Activated CD4-positive, alpha-beta T cell treated with anti-CD3 and anti-CD28 coated beads, Interleukin-2, amount 10 ng/mL, durations not matched to agents 7 days and 5 days (primary cell): Measurements from ENCODE around the gene RFX1. TPM values are rescaled to one million over a fixed set of nuclear protein-coding genes. Genes with fewer than 3 reads are reported as not detected.
A peak's percentile ranks its signal among the peaks of the same experiment; 100 is the strongest.
"Not testable (repeated sequence)": the region's sequence is repeated elsewhere in the genome, so short reads cannot be mapped to it uniquely, and the experiment has no call there.

Experiments used
- CTCF ChIA-PET: fragments of 350-600 bp; sonication (Branson Sonifier 250); formaldehyde crosslinking; loops from one replicate; lab custom pipeline; 2021; ENCODE audit warnings: antibody characterized with exemption; lab: Charles Lee
- POLR2A ChIA-PET: fragments of 350-600 bp; sonication (Branson Sonifier 250); formaldehyde crosslinking; loops from one replicate; lab custom pipeline; 2021; ENCODE audit warnings: antibody characterized with exemption; lab: Charles Lee
- DNase-seq: peaks from one replicate; pipeline ENCODE4 v3.0.0-alpha.2; 2020
- H3K27ac Mint-ChIP-seq: one replicate; pipeline ENCODE4 v1.8.0; 2021; ENCODE audit warnings: mild to moderate bottlenecking, moderate library complexity, mixed read lengths
- H3K27me3 Mint-ChIP-seq: one replicate; pipeline ENCODE4 v1.8.0; 2021; ENCODE audit warnings: mixed read lengths
- H3K36me3 Mint-ChIP-seq: one replicate; pipeline ENCODE4 v1.8.0; 2021; ENCODE audit warnings: low read depth, mixed read lengths
- H3K4me1 Mint-ChIP-seq: one replicate; pipeline ENCODE4 v1.8.0; 2021; ENCODE audit warnings: mixed read lengths
- H3K4me3 Mint-ChIP-seq: one replicate; pipeline ENCODE4 v1.8.0; 2021; ENCODE audit warnings: mild to moderate bottlenecking, moderate library complexity, mixed read lengths
- H3K9me3 Mint-ChIP-seq: one replicate; pipeline ENCODE4 v1.8.0; 2021; ENCODE audit warnings: mixed read lengths
- total RNA-seq, 2 experiments: library from RNA; stranded (reverse); gene quantifications; one replicate each; pipeline ENCODE4 v1.2.3, GENCODE V29; 2021

Gene RFX1
- total RNA-seq, 2 experiments from 2014 or later, result 19.1 to 19.9 TPM

- Mint-ChIP-seq H3K4me1 (peaks cover 63% of the 10 kb centered on the region), H3K27me3 (no peaks in the 10 kb centered on the region), H3K27ac (peak overlapping the region; percentile 69), H3K36me3 (peaks cover 10% of the 10 kb centered on the region), H3K4me3 (no peak overlapping the region), H3K9me3 (no peaks in the 10 kb centered on the region)
- CTCF ChIA-PET, result interaction anchor here (0.6 to 1.0 kb wide), 2 partner anchors 17 to 113 kb away, joined by 3 read pairs; no protein-coding TSS in a partner anchor
- no peak for DNase-seq
- POLR2A ChIA-PET, result no interaction called here
Observed at GRCh38 chr19:13981467-13981866, 24.7 kb downstream of the RFX1 start.

GRCh38 chr19:13981021-13981420 lies 25.1 kb downstream of the RFX1 start:
- Mint-ChIP-seq H3K27ac (peak overlapping the region; percentile 69), H3K27me3 (no peaks in the 10 kb centered on the region), H3K4me3 (no peak overlapping the region), H3K4me1 (peaks cover 58% of the 10 kb centered on the region), H3K9me3 (no peaks in the 10 kb centered on the region), H3K36me3 (peaks cover 10% of the 10 kb centered on the region)
- POLR2A ChIA-PET, result no interaction called here
- DNase-seq, result no peak
- CTCF ChIA-PET, result interaction anchor here (1.0 kb wide), 1 partner anchor 17 kb away, joined by 3 read pairs; no protein-coding TSS in a partner anchor

- POLR2A ChIA-PET, result no interaction called here
- no peak for DNase-seq
- Mint-ChIP-seq H3K9me3 (no peaks in the 10 kb centered on the region), H3K36me3 (peaks cover 10% of the 10 kb centered on the region), H3K27me3 (no peaks in the 10 kb centered on the region), H3K4me1 (peaks cover 51% of the 10 kb centered on the region), H3K27ac (no peak overlapping the region), H3K4me3 (no peak overlapping the region)
- CTCF ChIA-PET, result no interaction called here
Observed at GRCh38 chr19:13980340-13980739, 25.8 kb downstream of the RFX1 start.

GRCh38 chr19:13979686-13980085 lies 26.4 kb downstream of the RFX1 start:
- no peak overlapping the region for H3K4me3 Mint-ChIP-seq
- H3K4me1 Mint-ChIP-seq, result peaks cover 45% of the 10 kb centered on the region
- no peaks in the 10 kb centered on the region for H3K9me3 Mint-ChIP-seq
- peak overlapping the region; percentile 75 for H3K27ac Mint-ChIP-seq
- peaks cover 10% of the 10 kb centered on the region for H3K36me3 Mint-ChIP-seq
- ChIA-PET CTCF (interaction anchor here (1.0 kb wide), 1 partner anchor 9 kb away, joined by 5 read pairs; no protein-coding TSS in a partner anchor), POLR2A (interaction anchor here (0.9 kb wide), 1 partner anchor 62 kb away, joined by 8 read pairs; no protein-coding TSS in a partner anchor)
- no peaks in the 10 kb centered on the region for H3K27me3 Mint-ChIP-seq
- no peak for DNase-seq

- peak overlapping the region; percentile 75 for H3K27ac Mint-ChIP-seq
- no peaks in the 10 kb centered on the region for H3K9me3 Mint-ChIP-seq
- peaks cover 14% of the 10 kb centered on the region for H3K36me3 Mint-ChIP-seq
- POLR2A ChIA-PET, result interaction anchor here (0.9 kb wide), 1 partner anchor 62 kb away, joined by 8 read pairs; no protein-coding TSS in a partner anchor
- H3K4me3 Mint-ChIP-seq, result no peak overlapping the region
- DNase-seq, result no peak
- no peaks in the 10 kb centered on the region for H3K27me3 Mint-ChIP-seq
- peaks cover 45% of the 10 kb centered on the region for H3K4me1 Mint-ChIP-seq
- CTCF ChIA-PET, result interaction anchor here (1.0 kb wide), 1 partner anchor 9 kb away, joined by 5 read pairs; no protein-coding TSS in a partner anchor
Observed at GRCh38 chr19:13979244-13979615, 26.9 kb downstream of the RFX1 start.

- CTCF ChIA-PET, result interaction anchor here (0.8 to 1.0 kb wide), 2 partner anchors 8 to 16 kb away, joined by 3 to 5 read pairs; no protein-coding TSS in a partner anchor
- Mint-ChIP-seq H3K4me3 (no peak overlapping the region), H3K4me1 (peaks cover 45% of the 10 kb centered on the region), H3K27ac (no peak overlapping the region), H3K27me3 (no peaks in the 10 kb centered on the region), H3K9me3 (no peaks in the 10 kb centered on the region), H3K36me3 (peaks cover 17% of the 10 kb centered on the region)
- POLR2A ChIA-PET, result interaction anchor here (0.9 kb wide), 1 partner anchor 61 kb away, joined by 8 read pairs; no protein-coding TSS in a partner anchor
- DNase-seq, result no peak
Observed at GRCh38 chr19:13978351-13979243, 27.5 kb downstream of the RFX1 start.

- POLR2A ChIA-PET, result no interaction called here
- Mint-ChIP-seq H3K27me3 (no peaks in the 10 kb centered on the region), H3K9me3 (no peaks in the 10 kb centered on the region), H3K27ac (no peak overlapping the region), H3K4me1 (peaks cover 41% of the 10 kb centered on the region), H3K36me3 (peaks cover 18% of the 10 kb centered on the region), H3K4me3 (no peak overlapping the region)
- DNase-seq, result no peak
- CTCF ChIA-PET, result no interaction called here
Observed at GRCh38 chr19:13977803-13978202, 28.3 kb downstream of the RFX1 start.

- CTCF ChIA-PET, result interaction anchor here (0.6 kb wide), 1 partner anchor 140 kb away, joined by 4 read pairs; no protein-coding TSS in a partner anchor
- POLR2A ChIA-PET, result no interaction called here
- no peaks in the 10 kb centered on the region for H3K9me3 Mint-ChIP-seq
- peaks cover 14% of the 10 kb centered on the region for H3K36me3 Mint-ChIP-seq
- DNase-seq, result no peak
- H3K27me3 Mint-ChIP-seq, result no peaks in the 10 kb centered on the region
- peaks cover 27% of the 10 kb centered on the region for H3K4me1 Mint-ChIP-seq
- no peak overlapping the region for H3K27ac Mint-ChIP-seq
- no peak overlapping the region for H3K4me3 Mint-ChIP-seq
Observed at GRCh38 chr19:13976446-13976845, 29.7 kb downstream of the RFX1 start.

- no peak overlapping the region for H3K27ac Mint-ChIP-seq
- no peak for DNase-seq
- no peaks in the 10 kb centered on the region for H3K27me3 Mint-ChIP-seq
- CTCF ChIA-PET, result interaction anchor here (0.5 to 1.3 kb wide), 2 partner anchors 22 to 129 kb away, joined by 4 read pairs; no protein-coding TSS in a partner anchor
- H3K4me1 Mint-ChIP-seq, result peaks cover 23% of the 10 kb centered on the region
- no peaks in the 10 kb centered on the region for H3K9me3 Mint-ChIP-seq
- no peak overlapping the region for H3K4me3 Mint-ChIP-seq
- H3K36me3 Mint-ChIP-seq, result peaks cover 14% of the 10 kb centered on the region
- POLR2A ChIA-PET, result no interaction called here
Observed at GRCh38 chr19:13975870-13976269, 30.2 kb downstream of the RFX1 start.

- Mint-ChIP-seq H3K4me3 (no peak overlapping the region), H3K27ac (peak overlapping the region; percentile 69), H3K9me3 (no peaks in the 10 kb centered on the region), H3K4me1 (peaks cover 13% of the 10 kb centered on the region), H3K27me3 (no peaks in the 10 kb centered on the region), H3K36me3 (peaks cover 11% of the 10 kb centered on the region)
- ChIA-PET CTCF (interaction anchor here (0.6 kb wide), 1 partner anchor 24 kb away, joined by 3 read pairs; no protein-coding TSS in a partner anchor), POLR2A (no interaction called here)
- peak; percentile 67 for DNase-seq
Observed at GRCh38 chr19:13974073-13974472, 32.0 kb downstream of the RFX1 start.

GRCh38 chr19:13973479-13973878 lies 32.6 kb downstream of the RFX1 start:
- CTCF ChIA-PET, result interaction anchor here (0.7 to 1.0 kb wide), 3 partner anchors 9 to 75 kb away, joined by 3 to 4 read pairs (median 3); no protein-coding TSS in a partner anchor
- POLR2A ChIA-PET, H3K9me3 Mint-ChIP-seq, H3K4me3 Mint-ChIP-seq, H3K27me3 Mint-ChIP-seq, DNase-seq, H3K27ac Mint-ChIP-seq: not testable (repeated sequence)
- Mint-ChIP-seq H3K36me3 (peaks cover 14% of the 10 kb centered on the region), H3K4me1 (peaks cover 13% of the 10 kb centered on the region)

- Mint-ChIP-seq H3K27me3 (no peaks in the 10 kb centered on the region), H3K9me3 (no peaks in the 10 kb centered on the region), H3K36me3 (peaks cover 14% of the 10 kb centered on the region), H3K4me3 (no peak overlapping the region), H3K4me1 (peaks cover 10% of the 10 kb centered on the region), H3K27ac (no peak overlapping the region)
- ChIA-PET POLR2A (no interaction called here), CTCF (interaction anchor here (0.7 to 1.0 kb wide), 2 partner anchors 12 to 74 kb away, joined by 3 read pairs; no protein-coding TSS in a partner anchor)
- DNase-seq, result no peak
Observed at GRCh38 chr19:13972368-13973155, 33.6 kb downstream of the RFX1 start.
